SKM-1 (cell line): Measurements from ENCODE around the gene CACNB1.

Experiments used
- DNase-seq: peaks from one replicate; lab custom pipeline; 2025; ENCODE audit not compliant: unreplicated experiment; lab: John Stamatoyannopoulos, UW

Gene CACNB1

GRCh38 chr17:39204245-39204644 is 6.8 kb upstream of the CACNB1 start:
- DNase-seq = no peak

- DNase-seq = no peak
Observed at GRCh38 chr17:39200957-39201510, 3.6 kb upstream of the CACNB1 start.

- DNase-seq = peak; percentile 83
Observed at GRCh38 chr17:39200070-39200879, 2.8 kb upstream of the CACNB1 start, which contains the start of gene RPL19. TSS of gene RPL19 (plus strand) at chr17:39200283. CDS start at chr17:39200345, 62 bp downstream.

- DNase-seq = peak; percentile 89
Observed at GRCh38 chr17:39199820-39200069, 2.3 kb upstream of the CACNB1 start.

DNA sequence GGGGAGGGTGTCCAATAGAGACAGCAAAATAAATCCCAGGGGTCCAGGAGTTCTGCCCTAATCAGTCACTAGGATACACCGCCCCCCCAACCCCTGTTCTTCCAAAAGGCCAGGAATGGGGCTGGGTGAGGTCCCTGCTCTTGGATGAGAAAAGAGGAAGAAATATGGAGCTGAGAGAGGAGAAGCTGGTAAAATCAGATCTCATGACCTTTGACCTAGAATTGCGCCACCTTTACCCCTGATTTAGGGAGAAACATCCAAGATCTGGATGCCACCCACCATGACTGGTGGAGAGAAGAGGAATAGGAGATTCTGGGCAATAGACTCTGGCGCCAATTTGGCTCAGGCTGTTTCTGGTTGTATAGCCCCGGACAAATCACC is 707 bp upstream of the CACNB1 start:
- DNase-seq = no peak

DNA sequence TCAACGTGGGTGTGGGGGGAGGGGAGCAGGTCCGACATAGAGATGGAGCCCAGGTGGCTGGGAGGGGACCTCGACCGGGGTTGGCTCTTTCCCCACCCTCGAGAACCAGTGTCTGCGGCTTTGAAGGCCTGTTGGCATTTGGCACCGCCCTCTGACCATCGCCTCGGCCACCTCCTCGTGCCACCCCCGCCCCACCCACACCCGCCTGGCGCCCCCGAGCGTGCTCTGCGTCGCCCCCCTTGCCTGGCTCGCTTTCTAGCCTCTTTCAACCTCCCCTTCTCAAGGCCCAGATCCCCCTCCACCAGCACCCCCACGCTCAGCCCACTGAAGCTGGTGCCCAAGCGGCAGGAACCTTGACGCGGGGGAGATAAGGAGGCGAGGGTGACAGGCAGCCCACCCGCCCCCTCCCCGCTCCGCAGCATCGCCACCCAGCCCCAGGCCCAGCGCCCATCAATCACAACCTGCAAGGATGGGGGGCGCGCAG is 619 bp downstream of the CACNB1 start:
- DNase-seq = no peak

GRCh38 chr17:39196241-39196807 is 1.1 kb downstream of the CACNB1 start:
- no peak for DNase-seq

DNA sequence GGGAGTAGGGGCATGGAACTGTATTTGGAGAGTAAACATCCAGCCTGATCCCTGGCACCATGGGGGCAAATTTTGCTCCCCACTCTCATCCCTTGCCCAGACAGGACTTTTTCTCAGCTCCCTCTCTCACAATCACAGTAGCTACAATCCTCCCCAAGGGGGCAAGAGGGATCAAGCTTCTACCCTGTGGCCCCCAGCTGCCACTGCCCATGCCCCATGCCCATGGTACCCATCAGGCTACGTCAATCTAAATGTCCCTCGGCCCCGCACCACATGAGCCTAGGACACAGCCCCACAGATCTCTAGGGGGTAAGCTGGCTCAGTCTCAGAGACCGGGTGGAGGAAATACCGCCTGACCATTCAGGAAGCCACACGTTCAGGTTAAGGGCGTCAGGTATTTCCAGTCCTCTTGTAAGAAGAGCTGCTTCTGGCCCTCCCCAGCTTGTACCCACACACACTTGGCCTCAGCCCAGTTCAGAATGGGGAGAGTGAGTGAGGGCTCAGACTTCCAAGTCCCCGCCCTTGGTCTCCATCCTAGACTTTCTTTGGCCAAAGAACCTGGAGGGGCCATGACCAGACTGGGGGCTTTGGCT is 1.8 kb downstream of the CACNB1 start:
- DNase-seq = no peak

- DNase-seq = no peak
Observed at GRCh38 chr17:39194985-39195524, 2.4 kb downstream of the CACNB1 start.

DNA sequence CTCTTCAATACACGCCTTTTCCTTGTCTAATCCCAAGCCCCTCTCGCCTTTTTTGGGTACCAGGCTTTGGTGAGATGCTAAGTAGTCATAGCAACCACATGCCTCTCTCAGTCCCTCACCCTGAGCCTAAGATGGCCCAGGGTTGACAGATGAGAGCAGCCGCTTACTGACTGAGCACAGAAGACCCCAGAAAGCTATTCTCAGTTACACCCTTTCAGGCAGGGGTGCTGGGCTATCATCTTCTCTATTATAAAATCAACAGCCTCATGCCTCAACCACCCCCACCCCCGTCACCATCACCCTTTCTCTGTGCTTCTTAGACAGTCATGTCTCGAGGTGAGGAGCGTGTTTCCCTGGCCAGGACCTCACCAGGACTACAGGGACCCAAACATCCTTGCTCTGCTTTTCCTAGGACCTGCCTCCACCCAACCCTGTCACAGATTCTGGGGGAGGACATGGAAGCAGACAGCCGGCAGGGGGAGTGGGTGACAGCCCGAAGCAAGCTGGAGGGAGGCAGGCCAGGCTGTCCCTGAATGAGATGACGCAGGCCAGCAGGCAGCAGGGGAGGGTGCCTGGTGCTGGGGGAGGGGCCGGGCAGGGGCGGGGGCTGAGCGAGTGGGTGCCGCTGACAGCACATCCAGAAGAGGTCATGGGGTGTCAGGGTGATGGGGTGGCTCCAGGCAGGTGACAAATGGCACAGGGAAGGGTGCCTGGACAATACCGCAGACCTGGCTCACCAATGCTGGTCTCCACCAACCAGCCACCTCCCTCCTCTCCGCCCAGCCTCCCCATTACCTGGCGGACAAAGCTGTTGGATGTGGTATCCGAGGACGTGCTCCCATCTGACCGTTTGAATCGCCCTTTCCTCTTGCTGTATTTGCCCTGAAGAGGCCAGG is 3.1 kb downstream of the CACNB1 start:
- DNase-seq = no peak

DNA sequence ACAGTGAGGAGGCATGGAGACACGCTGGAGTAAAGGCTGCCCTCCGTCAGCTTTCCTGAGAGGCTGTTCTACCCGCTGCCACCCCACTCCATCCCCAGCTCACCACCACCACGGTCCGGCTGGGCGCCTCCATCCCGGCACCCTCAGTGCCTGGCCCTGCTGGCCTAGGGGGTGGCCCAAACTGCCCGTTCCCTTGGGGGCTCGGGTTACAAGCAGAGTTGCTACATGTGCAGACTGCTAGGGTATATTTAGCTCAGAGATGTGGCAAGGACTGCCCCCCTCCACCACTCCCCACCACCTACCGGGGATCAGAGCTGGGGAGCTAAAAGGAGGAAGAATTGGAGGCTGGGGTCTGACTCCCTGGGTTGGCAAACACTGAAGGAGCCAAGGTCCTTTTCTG is 4.1 kb downstream of the CACNB1 start:
- DNase-seq = no peak

GRCh38 chr17:39192901-39193300 is 4.6 kb downstream of the CACNB1 start:
- no peak for DNase-seq

GRCh38 chr17:39191750-39192510 is 5.5 kb downstream of the CACNB1 start:
- DNase-seq = no peak

DNA sequence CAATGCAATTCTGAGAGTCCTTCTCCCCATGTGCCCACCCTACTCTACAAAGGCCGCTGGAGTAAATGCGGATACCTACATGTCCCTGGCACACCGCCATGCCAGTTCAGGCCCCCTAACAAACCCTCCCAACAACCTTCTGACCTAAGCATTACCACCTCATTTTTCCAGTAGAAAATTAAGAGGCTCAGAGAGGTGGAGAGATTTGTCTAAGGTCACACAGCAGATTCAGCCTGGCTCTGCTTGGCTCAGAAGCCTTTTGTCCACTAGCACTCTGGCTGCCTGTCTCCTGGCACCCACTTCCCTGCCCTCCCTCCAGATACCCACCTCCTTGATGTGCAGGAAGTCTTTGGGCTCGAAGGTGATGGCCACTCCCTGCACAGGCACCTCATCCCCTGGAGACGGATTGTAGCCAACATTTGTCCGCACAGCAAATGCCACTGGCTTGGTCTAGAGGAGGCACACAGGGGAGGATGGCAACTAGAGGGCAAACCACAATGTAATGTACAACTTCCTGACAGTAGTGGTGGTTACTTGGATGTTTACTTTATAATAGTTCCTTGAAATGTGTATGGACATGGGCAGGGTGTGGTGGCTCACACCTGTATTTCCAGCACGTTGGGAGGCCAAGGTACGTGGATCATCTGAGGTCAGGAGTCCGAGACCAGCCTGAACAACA is 10.2 kb downstream of the CACNB1 start:
- no peak for DNase-seq

- no peak for DNase-seq
Observed at GRCh38 chr17:39186481-39187002, 10.9 kb downstream of the CACNB1 start.

GRCh38 chr17:39183720-39184119 is 13.7 kb downstream of the CACNB1 start:
- DNase-seq = no peak

- DNase-seq = no peak
Observed at GRCh38 chr17:39183045-39183444, 14.4 kb downstream of the CACNB1 start.

- no peak for DNase-seq
Observed at GRCh38 chr17:39181303-39181702, 16.2 kb downstream of the CACNB1 start.

DNA sequence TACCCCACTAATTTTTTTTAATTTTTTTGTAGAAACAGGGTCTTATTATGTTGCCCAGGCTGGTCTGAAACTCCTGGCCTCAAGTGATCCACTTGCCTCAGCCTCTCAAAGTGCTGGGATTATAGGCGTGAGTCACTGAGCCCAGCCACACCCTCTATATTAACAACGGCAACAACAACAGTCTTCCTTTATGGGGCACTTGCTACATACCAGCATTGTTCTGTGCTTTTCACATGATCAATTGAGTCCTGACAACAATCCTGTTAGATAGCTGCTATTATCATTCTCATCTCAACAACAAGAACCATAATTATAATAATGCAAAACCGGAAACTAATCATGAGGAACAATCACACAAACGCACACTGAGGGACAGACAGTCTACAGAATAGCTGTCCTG is 18.9 kb downstream of the CACNB1 start:
- DNase-seq = no peak
